C4-2B (cell line): Measurements from ENCODE around the gene SOD2.
A peak's percentile ranks its signal among the peaks of the same experiment; 100 is the strongest.
"Not testable (repeated sequence)": the region's sequence is repeated elsewhere in the genome, so short reads cannot be mapped to it uniquely, and the experiment has no call there.

Experiments
- H3K27ac ChIP-seq: fragments of 450-650 bp; 2 replicates; pipeline ENCODE4 v1.5.1; 2017
- CTCF ChIP-seq: fragments of 450-650 bp; conservative IDR thresholded peaks from 2 replicates; pipeline ENCODE4 v1.5.1; 2017; ENCODE audit warnings: mild to moderate bottlenecking
- ZFX ChIP-seq: fragments of 450-650 bp; IDR thresholded peaks from 2 replicates; pipeline ENCODE4 v1.6.1; 2017

The SOD2 gene

GRCh38 chr6:159714404-159714803 is 21.4 kb upstream of the SOD2 start:
- TF ChIP-seq ZFX (no peak), CTCF (no peak)
- H3K27ac ChIP-seq = no peak overlapping the region

- TF ChIP-seq ZFX (no peak), CTCF (no peak)
- no peak overlapping the region for H3K27ac ChIP-seq
Measured at GRCh38 chr6:159713984-159714383, 20.9 kb upstream of the SOD2 start.

GRCh38 chr6:159712389-159712788 is 19.3 kb upstream of the SOD2 start:
- H3K27ac ChIP-seq = not testable (repeated sequence)

- H3K27ac ChIP-seq = not testable (repeated sequence)
Measured at GRCh38 chr6:159710603-159711002, 17.6 kb upstream of the SOD2 start.

GRCh38 chr6:159701413-159701999 is 8.5 kb upstream of the SOD2 start:
- TF ChIP-seq CTCF (no peak), ZFX (no peak)

GRCh38 chr6:159700970-159701369 is 7.9 kb upstream of the SOD2 start:
- TF ChIP-seq CTCF (no peak), ZFX (no peak)
- H3K27ac ChIP-seq = no peak overlapping the region

More at GRCh38 chr6:159701413-159701999, 8.5 kb upstream of the SOD2 start:
- H3K27ac ChIP-seq = no peak overlapping the region

GRCh38 chr6:159695984-159696383 is 2.9 kb upstream of the SOD2 start:
- TF ChIP-seq ZFX (no peak), CTCF (no peak)
- H3K27ac ChIP-seq = no peak overlapping the region

- TF ChIP-seq ZFX (no peak), CTCF (no peak)
- peak overlapping the region; percentile 83 for H3K27ac ChIP-seq
Measured at GRCh38 chr6:159693894-159694545, 979 bp upstream of the SOD2 start.
